OCI-LY7 (cell line): ENCODE measurements around the gene CDH3.

Source experiments
- EZH2phosphoT487 ChIP-seq: fragments of 200-600 bp; sonication (generic); IDR thresholded peaks from 2 replicates; pipeline ENCODE4 v1.6.1; 2018; ENCODE audit warnings: low read depth, borderline replicate concordance, mild to moderate bottlenecking, mixed run types, antibody characterized with exemption, low read length, moderate library complexity, mixed read lengths
- TF ChIP-seq, protein P1 (sequence below): fragments of 200-600 bp; sonication (generic); conservative IDR thresholded peaks from 2 replicates; pipeline ENCODE4 v1.5.1; 2014; ENCODE audit warnings: mild to moderate bottlenecking, antibody characterized with exemption, low read length, moderate library complexity, mixed read lengths

DNA sequence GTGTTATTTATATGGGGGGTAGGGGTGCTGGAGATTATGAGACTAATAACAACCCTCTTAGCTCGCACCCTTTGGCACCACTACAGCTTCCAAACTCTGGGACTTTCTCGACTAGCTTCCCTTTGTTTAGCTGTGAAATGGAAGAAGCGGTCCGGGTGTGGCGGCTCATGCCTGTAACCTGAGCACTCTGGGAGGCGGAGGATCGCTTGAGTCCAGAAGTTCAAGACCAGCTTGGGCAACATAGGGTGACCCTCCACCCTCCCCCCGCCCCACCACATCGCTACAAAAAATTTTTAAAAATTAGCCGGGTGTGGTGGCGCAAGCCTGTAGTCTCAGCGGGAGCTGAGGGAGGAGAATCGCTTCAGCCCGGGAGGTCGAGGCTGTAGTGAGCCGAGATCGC is 814 bp upstream of the CDH3 start:
- TF ChIP-seq, protein P1, sequence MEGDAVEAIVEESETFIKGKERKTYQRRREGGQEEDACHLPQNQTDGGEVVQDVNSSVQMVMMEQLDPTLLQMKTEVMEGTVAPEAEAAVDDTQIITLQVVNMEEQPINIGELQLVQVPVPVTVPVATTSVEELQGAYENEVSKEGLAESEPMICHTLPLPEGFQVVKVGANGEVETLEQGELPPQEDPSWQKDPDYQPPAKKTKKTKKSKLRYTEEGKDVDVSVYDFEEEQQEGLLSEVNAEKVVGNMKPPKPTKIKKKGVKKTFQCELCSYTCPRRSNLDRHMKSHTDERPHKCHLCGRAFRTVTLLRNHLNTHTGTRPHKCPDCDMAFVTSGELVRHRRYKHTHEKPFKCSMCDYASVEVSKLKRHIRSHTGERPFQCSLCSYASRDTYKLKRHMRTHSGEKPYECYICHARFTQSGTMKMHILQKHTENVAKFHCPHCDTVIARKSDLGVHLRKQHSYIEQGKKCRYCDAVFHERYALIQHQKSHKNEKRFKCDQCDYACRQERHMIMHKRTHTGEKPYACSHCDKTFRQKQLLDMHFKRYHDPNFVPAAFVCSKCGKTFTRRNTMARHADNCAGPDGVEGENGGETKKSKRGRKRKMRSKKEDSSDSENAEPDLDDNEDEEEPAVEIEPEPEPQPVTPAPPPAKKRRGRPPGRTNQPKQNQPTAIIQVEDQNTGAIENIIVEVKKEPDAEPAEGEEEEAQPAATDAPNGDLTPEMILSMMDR = no peak
- TF ChIP-seq EZH2phosphoT487 = no peak
